Lung (tissue), 12 donors: ENCODE results near the gene STXBP4. TPM values are rescaled to one million over a fixed set of nuclear protein-coding genes. Genes with fewer than 3 reads are reported as not detected.

Source experiments
- ATAC-seq: fragments of 200-7000 bp; cut with Tn5 transposase; one replicate; pipeline ENCODE4 v1.9.1; 2020; ENCODE audit warnings: moderate number of reproducible peaks; ENCODE audit not compliant: insufficient read depth, low FRiP score
- DNase-seq, 3 donors: peaks; one replicate each; pipeline ENCODE4 v3.0.0-alpha.2; 2013 to 2017
- H3K27ac ChIP-seq, 2 donors: one replicate each; pipeline ENCODE4 v1.5.1; 2013; ENCODE audit warnings: mild to moderate bottlenecking in 2 of 2, moderate library complexity in 2 of 2, control low read depth in 1 of 2, inconsistent platforms in 1 of 2, low read depth in 1 of 2, low read length in 1 of 2
- H3K27me3 ChIP-seq, 3 donors: one replicate each; pipeline ENCODE4 v1.5.1; 2013; ENCODE audit warnings: low read length in 2 of 3; ENCODE audit not compliant: control insufficient read depth in 3 of 3, insufficient read depth in 3 of 3
- H3K36me3 ChIP-seq, 4 donors: one replicate each; pipeline ENCODE4 v1.5.1; 2013; ENCODE audit warnings: low read length in 4 of 4, mild to moderate bottlenecking in 1 of 4, moderate library complexity in 1 of 4; ENCODE audit not compliant: control insufficient read depth in 4 of 4, insufficient read depth in 4 of 4
- H3K4me1 ChIP-seq, 5 donors: one replicate each; pipeline ENCODE4 v1.5.1; 2013; ENCODE audit warnings: low read length in 5 of 5, mild to moderate bottlenecking in 2 of 5, moderate library complexity in 1 of 5; ENCODE audit not compliant: control insufficient read depth in 5 of 5, insufficient read depth in 5 of 5
- H3K4me3 ChIP-seq: one replicate; pipeline ENCODE4 v1.5.1; 2013; ENCODE audit warnings: mild to moderate bottlenecking, control low read depth, moderate library complexity
- H3K9ac ChIP-seq, 2 donors: one replicate each; pipeline ENCODE4 v1.5.1; 2013; ENCODE audit warnings: low read length in 2 of 2, control low read depth in 1 of 2; ENCODE audit not compliant: insufficient read depth in 1 of 2
- H3K9me3 ChIP-seq, 4 donors: one replicate each; pipeline ENCODE4 v1.5.1; 2013; ENCODE audit warnings: low read length in 3 of 4, mild to moderate bottlenecking in 1 of 4, moderate library complexity in 1 of 4; ENCODE audit not compliant: control insufficient read depth in 4 of 4, insufficient read depth in 3 of 4
- CTCF ChIP-seq: IDR thresholded peaks from 2 replicates; pipeline ENCODE4 v1.5.1; 2012; ENCODE audit warnings: mild to moderate bottlenecking; ENCODE audit errors: control extremely low read depth, extremely low read depth
- WGBS, 2 donors: extraction: QIAGEN DNeasy Blood & Tissue Kit; methylation state at CpG; one replicate each; pipeline ENCODE4 v1.1.7; 2013; 5-methylcytosine and 5-hydroxymethylcytosine counted together
- polyA plus RNA-seq, 2 donors: library from polyadenylated mRNA; stranded (reverse); fragments of 200-250 nt; gene quantifications; one replicate each; pipeline ENCODE4 v1.2.1, GENCODE V29; 2013
- total RNA-seq, 2 donors: library from RNA; depleted of rRNA in 1 of 2; stranded (reverse); fragments of >200 nt in 1 of 2; gene quantifications; one replicate each; pipeline ENCODE4 v1.2.1, GENCODE V29; 2014 to 2021
- donor health status: control.
- donor health status: control.
- donor health status: Bipolar disorder and iron deficiency.
- donor health status: healthy.
- donor health status: DM: yes; HTN: yes; CAD: no.

STXBP4 gene
- total and polyA plus RNA-seq, 4 donors: 1.4 to 44.1 (median 7.7) TPM

DNA sequence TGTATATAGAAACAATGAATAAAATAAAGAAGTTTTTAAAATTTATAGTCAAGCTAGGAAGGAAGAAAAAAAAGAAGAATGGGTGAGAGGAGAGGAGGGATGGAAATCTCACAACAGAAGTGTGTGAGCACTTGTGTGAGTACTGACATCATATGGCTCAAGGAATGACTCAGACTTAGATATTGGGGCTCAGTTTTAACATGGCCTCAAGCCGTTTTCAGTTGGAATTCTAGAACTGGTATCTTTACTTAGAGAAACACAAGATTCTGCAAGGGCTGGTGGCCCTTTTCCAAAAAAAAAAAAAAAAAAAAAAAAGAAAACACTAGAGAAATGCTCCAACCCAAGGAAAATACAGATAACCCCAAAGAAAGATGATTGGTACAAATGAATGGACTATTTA, 55.1 kb downstream of the STXBP4 start:
- Histone ChIP-seq H3K4me1 (no peaks in the 10 kb centered on the region), H3K27me3 (no peaks in the 10 kb centered on the region), H3K36me3 (peaks cover 0 to 4% (median under 1%) of the 10 kb centered on the region in 4 donors), H3K9me3 (no peaks in the 10 kb centered on the region), H3K4me3 (no peak overlapping the region), H3K9ac (no peak overlapping the region), H3K27ac (no peak overlapping the region)
- ATAC-seq: no peak
- DNase-seq: no peak
- 0 to 36% methylated on average over 1 of the region's 1 CpG for WGBS, 2 donors
- no peak for TF ChIP-seq CTCF

- no peak for ATAC-seq
- no peak overlapping the region for H3K4me3 ChIP-seq
- H3K4me1 ChIP-seq: peaks cover 0 to 9% (median 0%) of the 10 kb centered on the region in 5 donors
- H3K9ac ChIP-seq: no peak overlapping the region
- no peaks in the 10 kb centered on the region for H3K9me3 ChIP-seq
- peaks cover 0 to 1% (median 0%) of the 10 kb centered on the region in 4 donors for H3K36me3 ChIP-seq
- H3K27ac ChIP-seq: no peak overlapping the region
- TF ChIP-seq CTCF: no peak
- 0 to 43% methylated on average over 1 of the region's 1 CpG for WGBS, 2 donors
- H3K27me3 ChIP-seq: no peaks in the 10 kb centered on the region
- DNase-seq: no peak
Measured at GRCh38 chr17:55037828-55038227, 69.3 kb downstream of the STXBP4 start.

GRCh38 chr17:55038291-55038690, 69.7 kb downstream of the STXBP4 start:
- TF ChIP-seq CTCF: no peak
- H3K4me3 ChIP-seq: no peak overlapping the region
- WGBS, 2 donors: 97 to 100% methylated on average over 1 of the region's 1 CpG
- H3K4me1 ChIP-seq: peaks cover 0 to 9% (median 0%) of the 10 kb centered on the region in 5 donors
- H3K27me3 ChIP-seq: no peaks in the 10 kb centered on the region
- H3K9ac ChIP-seq: no peak overlapping the region
- ATAC-seq (no peak), DNase-seq (no peak)
- no peaks in the 10 kb centered on the region for H3K9me3 ChIP-seq
- no peaks in the 10 kb centered on the region for H3K36me3 ChIP-seq
- H3K27ac ChIP-seq: no peak overlapping the region

- no peaks in the 10 kb centered on the region for H3K9me3 ChIP-seq
- no peaks in the 10 kb centered on the region for H3K27me3 ChIP-seq
- no peak for ATAC-seq
- peaks cover 0 to 1% (median 0%) of the 10 kb centered on the region in 4 donors for H3K36me3 ChIP-seq
- peak in 2 of 3 donors; percentile 61 to 80 for DNase-seq
- no peak for TF ChIP-seq CTCF
- WGBS, 2 donors: 56 to 67% methylated on average over 4 of the region's 4 CpGs
- peaks cover 0 to 9% (median 0%) of the 10 kb centered on the region in 5 donors for H3K4me1 ChIP-seq
- H3K27ac ChIP-seq: no peak overlapping the region
- no peak overlapping the region for H3K9ac ChIP-seq
- no peak overlapping the region for H3K4me3 ChIP-seq
Measured at GRCh38 chr17:55040611-55041010, 72.0 kb downstream of the STXBP4 start.
